Stimulated activated CD8-positive, alpha-beta memory T cell treated with anti-CD3 and anti-CD28 coated beads, Interleukin-12 subunit alpha, Interleukin-12 subunit beta, amount 100 ng/mL, for 24 hours (primary cell): ENCODE data around the gene MT1B.

Experiments used
- DNase-seq: peaks from one replicate; pipeline ENCODE4 v3.0.0-alpha.2; 2020; ENCODE audit errors: extremely low read depth

Gene MT1B

DNA sequence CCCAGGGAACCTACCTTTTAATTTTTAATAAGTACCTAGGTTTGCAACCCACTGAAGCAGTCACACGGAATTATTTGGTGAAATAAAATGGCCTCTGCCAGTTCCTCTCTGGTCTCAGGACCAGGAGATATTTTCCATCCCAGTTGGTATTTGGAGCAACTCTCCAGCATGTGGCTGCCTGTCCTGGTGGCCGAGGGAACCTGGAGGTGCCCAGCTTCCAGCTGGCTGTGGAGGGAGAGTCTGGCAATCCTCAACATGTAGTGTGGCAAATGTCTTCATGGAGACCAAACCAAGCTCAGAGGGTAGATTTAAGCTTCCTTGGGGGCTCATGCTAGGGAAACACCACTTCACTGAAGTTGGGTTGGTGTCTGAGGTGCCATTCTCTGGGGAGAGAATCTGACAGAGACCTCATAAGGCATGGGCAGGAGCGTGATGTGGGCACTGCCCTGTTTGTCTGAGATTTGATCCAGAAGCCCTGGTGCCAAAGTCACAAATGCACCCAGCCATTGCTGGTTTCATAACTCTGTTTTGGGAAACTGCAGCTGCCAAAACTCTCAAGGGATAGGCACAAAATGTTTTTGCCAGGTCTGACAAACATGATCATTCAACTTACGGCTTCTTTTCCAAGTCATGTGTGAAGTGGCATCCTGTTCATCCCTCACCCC is 33.4 kb downstream of the MT1B start:
- no peak for DNase-seq

- DNase-seq: no peak
Measured at GRCh38 chr16:56686758-56687157, 35.1 kb downstream of the MT1B start.

GRCh38 chr16:56688762-56689161 is 37.1 kb downstream of the MT1B start:
- DNase-seq: no peak

DNA sequence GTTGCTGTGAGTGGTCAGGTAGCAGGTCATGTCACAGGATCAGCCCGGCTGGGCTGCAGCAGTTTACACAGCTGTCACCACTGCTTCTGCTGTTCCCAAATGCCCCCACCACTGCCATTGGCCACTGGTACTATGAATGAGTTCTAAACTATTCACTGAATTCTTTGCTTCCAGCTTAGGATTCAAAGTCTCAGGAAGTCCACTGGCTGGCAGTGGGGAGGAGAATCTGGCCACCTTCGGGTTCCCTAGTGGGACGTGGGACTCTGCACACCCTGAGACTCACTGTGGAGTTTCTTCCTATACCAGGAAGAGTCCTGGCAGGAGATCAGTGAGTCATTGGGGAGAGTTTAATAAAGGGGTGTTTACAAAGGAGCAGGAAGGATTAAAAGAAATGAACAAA is 37.5 kb downstream of the MT1B start:
- no peak for DNase-seq

DNA sequence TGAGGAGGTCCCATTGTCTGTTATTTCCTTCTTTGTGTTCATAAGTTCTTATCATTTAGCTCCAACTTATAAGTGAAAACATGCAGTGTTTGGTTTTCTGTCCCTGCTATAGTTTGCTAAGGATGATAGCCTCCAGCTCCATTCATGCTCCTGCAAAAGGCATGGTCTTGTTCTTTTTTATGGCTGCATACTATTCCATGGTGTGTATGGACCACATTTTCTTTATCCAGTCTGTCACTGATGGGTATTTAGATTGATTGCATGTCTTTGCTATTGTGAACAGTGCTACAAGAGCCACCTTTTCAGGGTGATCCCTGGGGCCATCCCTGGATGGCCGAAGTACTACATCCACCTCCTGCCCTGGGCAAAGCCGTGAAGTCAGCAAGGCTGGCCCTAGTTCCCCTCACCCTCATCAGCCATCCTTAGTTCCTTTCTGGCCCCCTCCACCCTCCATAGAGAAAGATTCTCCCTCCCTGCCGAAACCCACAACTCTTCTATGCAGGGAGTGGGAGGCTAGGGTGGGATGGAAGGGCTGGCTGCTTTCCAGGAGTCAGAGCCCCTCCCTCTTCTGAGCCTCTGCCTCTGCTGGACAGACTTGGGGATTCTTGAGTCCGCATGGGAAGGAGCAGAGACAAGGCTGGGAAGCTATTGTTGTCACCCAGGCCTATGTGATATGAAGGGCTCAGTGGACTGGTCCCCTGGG is 38.9 kb downstream of the MT1B start:
- no peak for DNase-seq

GRCh38 chr16:56691885-56692284 is 40.2 kb downstream of the MT1B start:
- DNase-seq: no peak

GRCh38 chr16:56695246-56695645 is 43.6 kb downstream of the MT1B start:
- no peak for DNase-seq

DNA sequence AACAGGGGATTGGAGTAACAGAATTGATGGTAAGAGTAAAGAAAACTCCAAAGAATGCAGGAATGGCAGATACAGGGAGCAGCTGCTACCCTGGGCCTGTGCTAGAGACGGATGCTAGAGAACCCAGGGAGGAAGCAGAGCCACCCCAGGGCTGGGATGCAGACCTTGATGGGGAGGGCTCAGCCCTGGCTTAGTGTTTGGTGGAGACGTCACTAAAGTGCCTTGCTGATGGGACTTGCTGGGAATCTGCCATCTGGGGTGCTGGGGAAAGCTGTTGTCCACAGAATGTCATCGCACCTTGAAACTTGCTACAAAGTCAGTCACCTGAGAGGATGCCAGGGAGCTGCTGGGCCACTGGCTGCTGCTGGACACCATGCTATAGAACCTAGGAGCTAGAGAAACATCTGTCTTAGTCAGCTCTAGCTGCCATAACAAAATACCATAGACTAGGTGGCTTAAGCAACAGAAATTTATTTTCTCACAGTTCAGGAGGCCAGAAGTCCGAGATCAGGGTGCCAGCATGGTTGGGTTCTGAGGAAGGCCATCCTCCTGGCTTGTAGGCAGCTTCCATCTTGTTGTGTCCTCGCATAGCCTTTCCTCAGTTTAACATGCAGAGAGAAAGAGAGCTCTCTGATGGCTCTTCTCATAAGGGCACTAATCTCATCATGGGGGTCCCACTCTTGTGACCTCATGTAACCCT is 45.9 kb downstream of the MT1B start:
- DNase-seq: no peak

GRCh38 chr16:56700195-56700594 is 48.5 kb downstream of the MT1B start:
- no peak for DNase-seq

GRCh38 chr16:56700631-56701030 is 48.9 kb downstream of the MT1B start:
- no peak for DNase-seq

GRCh38 chr16:56701534-56701933 is 49.8 kb downstream of the MT1B start:
- no peak for DNase-seq
